Endothelial cell (in vitro differentiated cells): ENCODE data around the gene RXRB. TPM values are rescaled to one million over a fixed set of nuclear protein-coding genes. Genes with fewer than 3 reads are reported as not detected.
A peak's percentile ranks its signal among the peaks of the same experiment; 100 is the strongest.

Experiments
- DNase-seq: peaks from one replicate; pipeline ENCODE4 v3.0.0; 2021; ENCODE audit warnings: low spot score
- H3K27ac Mint-ChIP-seq: one replicate; pipeline ENCODE4 v1.8.0; 2021; ENCODE audit warnings: mixed read lengths, inconsistent platforms; ENCODE audit not compliant: unreplicated experiment
- H3K27me3 Mint-ChIP-seq: one replicate; pipeline ENCODE4 v1.8.0; 2021; ENCODE audit warnings: mild to moderate bottlenecking, moderate library complexity, mixed read lengths, inconsistent platforms; ENCODE audit not compliant: unreplicated experiment
- H3K36me3 Mint-ChIP-seq: one replicate; pipeline ENCODE4 v1.8.0; 2021; ENCODE audit warnings: mild to moderate bottlenecking, low read depth, mixed read lengths, inconsistent platforms; ENCODE audit not compliant: unreplicated experiment
- H3K4me1 Mint-ChIP-seq: one replicate; pipeline ENCODE4 v1.8.0; 2021; ENCODE audit warnings: mild to moderate bottlenecking, mixed read lengths, inconsistent platforms; ENCODE audit not compliant: unreplicated experiment
- H3K4me3 Mint-ChIP-seq: one replicate; pipeline ENCODE4 v1.8.0; 2021; ENCODE audit warnings: mild to moderate bottlenecking, mixed read lengths, inconsistent platforms; ENCODE audit not compliant: unreplicated experiment
- H3K9me3 Mint-ChIP-seq: one replicate; pipeline ENCODE4 v1.8.0; 2021; ENCODE audit warnings: mixed read lengths, inconsistent platforms; ENCODE audit not compliant: unreplicated experiment
- CTCF ChIP-seq: fragments of 200-600 bp; sonication (generic); IDR thresholded peaks from one replicate; pipeline ENCODE4 v1.5.0; 2021; ENCODE audit warnings: antibody characterized with exemption; ENCODE audit not compliant: unreplicated experiment
- long read RNA-seq: library from polyadenylated mRNA; unstranded; transcript quantifications from one replicate; pipeline ENCODE4 v2.0.0, GENCODE V29; 2020; ENCODE audit not compliant: unreplicated experiment
- total RNA-seq: library from RNA; stranded (reverse); fragmentation: NEBNext Ultra II Directional; extraction: Animal tissue kit (Norgen Biotek cat#: 25700); gene quantifications from one replicate; pipeline ENCODE4 v1.2.1, GENCODE V29; 2021; ENCODE audit not compliant: unreplicated experiment

Gene RXRB
- 35.8 TPM for total RNA-seq
- long read RNA-seq, partial matches to known transcripts: 1 of 9 reads
- long read RNA-seq, other reads (novel, unspliced or antisense): 4 of 9 reads

GRCh38 chr6:33200219-33201146 lies at the start of gene RXRB, which contains the start of gene SLC39A7:
Gene RXRB, minus strand, starts transcription at chr6:33200665. Its CDS starts 189 bp downstream, at chr6:33200476.
Gene SLC39A7, plus strand, starts transcription at chr6:33200867. Its CDS starts 379 bp downstream, at chr6:33201246.
- Mint-ChIP-seq H3K9me3 (no peaks in the 10 kb centered on the region), H3K4me1 (peaks cover 60% of the 10 kb centered on the region), H3K4me3 (peak within 1 kb of the TSS; percentile 100), H3K27ac (peak within 1 kb of the TSS; percentile 98), H3K36me3 (peaks cover 55% of the 10 kb centered on the region), H3K27me3 (peaks cover 22% of the 10 kb centered on the region)
- peak; percentile 98 for DNase-seq
- no peak for TF ChIP-seq CTCF

GRCh38 chr6:33249732-33250630 lies 49.5 kb upstream of the RXRB start:
- H3K27me3 Mint-ChIP-seq: peaks cover 4% of the 10 kb centered on the region
- no peak for TF ChIP-seq CTCF

GRCh38 chr6:33248932-33249731 lies 48.7 kb upstream of the RXRB start:
- Mint-ChIP-seq H3K27me3 (peaks cover 4% of the 10 kb centered on the region), H3K4me3 (peak overlapping the region; percentile 86), H3K27ac (peak overlapping the region; percentile 79), H3K9me3 (no peaks in the 10 kb centered on the region), H3K4me1 (peaks cover 24% of the 10 kb centered on the region), H3K36me3 (peaks cover 13% of the 10 kb centered on the region)
- TF ChIP-seq CTCF: no peak
- DNase-seq: peak; percentile 91

More at GRCh38 chr6:33249732-33250630, 49.5 kb upstream of the RXRB start:
- Mint-ChIP-seq H3K36me3 (peaks cover 13% of the 10 kb centered on the region), H3K4me1 (peaks cover 24% of the 10 kb centered on the region), H3K9me3 (no peaks in the 10 kb centered on the region), H3K4me3 (peak overlapping the region; percentile 86), H3K27ac (peak overlapping the region; percentile 79)
- peak; percentile 9 for DNase-seq

- Mint-ChIP-seq H3K9me3 (no peaks in the 10 kb centered on the region), H3K27me3 (peaks cover 4% of the 10 kb centered on the region), H3K4me3 (peak overlapping the region; percentile 86), H3K4me1 (peaks cover 24% of the 10 kb centered on the region), H3K27ac (peak overlapping the region; percentile 57), H3K36me3 (peaks cover 13% of the 10 kb centered on the region)
- no peak for DNase-seq
- TF ChIP-seq CTCF: no peak
These were observed 48.1 kb upstream of the RXRB start for GRCh38 chr6:33248643-33248931.
